ENCODE data around the gene CIART.
"Not testable (repeated sequence)": the region's sequence is repeated elsewhere in the genome, so short reads cannot be mapped to it uniquely, and the experiment has no call there.

The CIART gene

DNA sequence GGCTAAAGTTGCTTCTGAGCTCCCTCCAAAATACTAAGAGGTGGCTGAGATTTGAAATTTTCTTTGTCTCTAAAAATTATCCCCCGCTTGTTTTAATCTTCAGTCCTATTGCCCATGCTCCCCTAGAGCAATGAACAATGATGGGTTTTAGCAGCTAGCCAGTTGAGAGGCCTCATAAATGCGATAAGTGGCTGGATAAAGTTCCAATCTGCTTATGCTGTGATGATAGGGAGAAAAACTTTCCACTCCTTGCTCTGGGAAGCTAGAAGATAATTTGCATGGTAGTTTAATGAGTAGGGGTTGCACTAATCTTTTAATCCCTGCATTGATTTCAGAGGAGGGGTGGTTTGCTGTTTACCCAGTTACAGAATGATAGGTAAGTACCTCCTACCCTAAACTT is 29.4 kb downstream of the CIART start:
- DNase-seq = no peak

DNA sequence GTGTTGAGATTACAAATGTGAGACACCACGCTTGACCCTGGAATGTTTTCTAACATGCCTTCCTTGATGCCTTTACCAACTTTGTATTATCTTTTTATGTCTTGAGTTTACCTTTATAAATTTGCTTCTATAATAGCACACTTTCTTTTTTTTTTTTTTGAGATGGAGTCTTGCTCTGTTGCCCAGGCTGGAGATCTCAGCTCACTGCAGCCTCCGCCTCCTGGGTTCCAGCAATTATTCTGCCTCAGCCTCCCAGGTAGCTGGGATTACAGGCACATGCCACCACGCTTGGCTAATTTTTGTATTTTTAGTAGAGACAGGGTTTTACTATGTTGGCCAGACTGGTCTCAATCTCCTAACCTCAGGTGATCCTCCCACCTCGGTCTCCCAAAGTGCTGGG is 32.3 kb downstream of the CIART start:
- DNase-seq = not testable (repeated sequence)

DNA sequence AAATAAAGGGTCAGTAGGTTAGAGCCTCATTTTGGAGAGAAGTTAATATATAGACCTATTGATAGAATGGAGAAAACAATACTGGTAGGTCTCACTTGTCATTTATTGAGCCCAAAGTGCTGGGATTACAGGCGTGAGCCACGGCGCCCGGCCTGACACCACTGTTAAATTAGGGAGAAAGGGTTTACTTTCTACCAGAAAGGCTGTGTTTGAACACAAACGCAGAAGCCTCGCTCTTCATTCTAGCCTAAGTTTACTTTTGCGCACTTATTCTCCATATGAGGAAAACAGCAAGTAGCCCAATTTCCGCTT is 38.3 kb downstream of the CIART start:
- no peak for DNase-seq

DNA sequence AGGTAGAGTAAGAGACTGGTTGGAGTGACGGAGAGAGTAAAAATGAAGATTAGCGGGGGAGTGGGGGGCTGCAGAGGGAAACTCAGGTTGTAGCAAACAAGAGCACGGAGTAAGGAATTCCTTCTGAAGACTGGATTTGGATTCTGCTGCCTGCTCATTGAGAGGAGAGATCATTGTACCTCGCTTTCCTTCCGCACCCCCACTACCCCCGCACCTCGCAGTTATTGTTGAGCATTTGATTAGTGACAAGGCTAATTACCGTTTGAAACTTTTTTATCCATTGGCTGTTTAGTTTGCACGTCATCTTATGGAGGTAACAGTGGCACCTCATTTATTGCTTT is 39.4 kb downstream of the CIART start:
- no peak for DNase-seq

DNA sequence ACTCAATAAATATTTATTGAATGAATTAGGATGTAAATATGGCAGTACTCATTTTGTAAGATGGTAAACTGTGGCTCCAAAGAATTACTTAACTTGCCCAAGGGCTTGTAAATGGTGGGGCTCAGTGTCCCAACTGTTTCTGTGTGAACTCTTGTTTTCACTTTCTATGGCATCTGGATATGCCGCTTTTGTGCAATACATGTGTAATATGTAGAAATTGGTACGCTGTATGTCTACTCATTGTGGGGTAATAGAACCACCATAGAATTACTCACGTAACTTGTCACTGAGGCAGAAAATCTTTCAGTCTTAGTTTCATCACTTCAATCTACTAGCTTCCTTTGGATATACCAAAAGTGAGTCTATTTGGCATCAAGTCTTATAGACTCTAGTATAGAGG is 40.0 kb downstream of the CIART start:
- no peak for DNase-seq

DNA sequence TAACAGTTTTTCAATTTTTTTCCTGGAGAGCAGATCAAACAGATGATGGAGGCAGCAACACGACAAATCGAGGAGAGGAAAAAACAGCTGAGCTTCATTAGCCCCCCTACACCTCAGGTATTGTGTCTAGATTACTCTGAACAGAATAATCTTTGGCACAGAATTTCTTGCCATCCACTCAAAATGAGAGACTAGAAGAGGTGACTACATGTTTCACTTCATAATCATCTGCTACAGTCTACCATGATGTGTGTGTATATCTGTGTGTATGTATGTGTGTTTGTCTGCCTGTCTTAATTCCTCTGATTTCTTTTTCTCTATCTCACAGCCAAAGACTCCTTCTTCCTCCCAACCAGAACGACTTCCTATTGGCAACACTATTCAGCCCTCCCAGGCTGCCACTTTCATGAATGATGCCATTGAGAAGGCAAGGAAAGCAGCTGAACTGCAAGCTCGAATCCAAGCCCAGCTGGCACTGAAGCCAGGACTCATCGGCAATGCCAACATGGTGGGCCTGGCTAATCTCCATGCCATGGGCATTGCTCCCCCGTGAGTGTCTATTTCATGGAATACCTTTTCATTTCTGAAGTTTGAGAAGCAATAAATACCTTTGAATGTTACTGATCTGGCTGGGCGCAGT is 50.4 kb downstream of the CIART start:
- no peak for DNase-seq
